ENCODE data around the gene FKBP5.

- no peak for TF ChIP-seq CTCF (IDR thresholded peaks at IDR 0.05 in 8 of 11, conservative IDR thresholded peaks at IDR 0.05 in 3 of 11)
- TF ChIP-seq POLR2AphosphoS5 (IDR thresholded peaks at IDR 0.05) = peak; percentile 75 to 79 (median 75)
- no peak for TF ChIP-seq POLR2A (IDR thresholded peaks at IDR 0.05)
Measured at GRCh38 chr6:35719830-35720733, 31.4 kb upstream of the FKBP5 start.

Measured in spleen (tissue), 7 donors.